Sigmoid colon (tissue), 7 donors: ENCODE measurements around the gene PRKACB. TPM values are rescaled to one million over a fixed set of nuclear protein-coding genes. Genes with fewer than 3 reads are reported as not detected.

Experiments used
- DNase-seq: peaks from one replicate; pipeline ENCODE4 v3.0.0-alpha.2; 2019
- H3K27ac ChIP-seq, 4 donors: fragments of 200-600 bp; sonication (generic); one replicate each; pipeline ENCODE4 v1.5.1; 2016 to 2019; ENCODE audit warnings: mild to moderate bottlenecking in 1 of 4
- H3K27me3 ChIP-seq, 3 donors: fragments of 200-600 bp; sonication (generic); one replicate each; pipeline ENCODE4 v1.5.1; 2019; ENCODE audit warnings: mild to moderate bottlenecking in 1 of 3
- H3K36me3 ChIP-seq, 4 donors: fragments of 200-600 bp; sonication (generic); one replicate each; pipeline ENCODE4 v1.5.1; 2016 to 2019
- H3K4me1 ChIP-seq, 4 donors: fragments of 200-600 bp; sonication (generic); one replicate each; pipeline ENCODE4 v1.5.1; 2017 to 2019
- H3K4me3 ChIP-seq, 4 donors: fragments of 200-600 bp; sonication (generic); one replicate each; pipeline ENCODE4 v1.5.1; 2017 to 2019; ENCODE audit warnings: mild to moderate bottlenecking in 2 of 4, moderate library complexity in 1 of 4
- H3K9me3 ChIP-seq, 4 donors: fragments of 200-600 bp in 3 of 4; sonication (generic) in 3 of 4; one replicate each; pipeline versions ENCODE4 v1.5.1 to v1.6.1; 2013 to 2019
- EP300 ChIP-seq, 4 donors: sonication (generic); formaldehyde crosslinking; IDR thresholded peaks; one replicate each; pipeline ENCODE4 v1.6.1; 2017; ENCODE audit warnings: antibody characterized with exemption in 4 of 4
- POLR2A ChIP-seq, 2 donors: fragments of 450-650 bp; IDR thresholded peaks; one replicate each; pipeline ENCODE4 v1.6.1; 2016; ENCODE audit warnings: antibody characterized with exemption in 2 of 2, mild to moderate bottlenecking in 2 of 2, moderate library complexity in 2 of 2
- POLR2AphosphoS5 ChIP-seq, 4 donors: sonication (generic); formaldehyde crosslinking; IDR thresholded peaks; one replicate each; pipeline ENCODE4 v1.6.1; 2017; ENCODE audit warnings: antibody characterized with exemption in 4 of 4
- WGBS, 2 donors: extraction: QIAGEN DNeasy Blood & Tissue Kit; methylation state at CpG; one replicate each; pipeline ENCODE4 v1.1.7; 2013; 5-methylcytosine and 5-hydroxymethylcytosine counted together
- intact Hi-C: fragments of 100-400 bp; cut with DNase I; formaldehyde crosslinking; loops from one replicate; pipeline ENCODE4 v1.15.1; 2023
- polyA plus RNA-seq, 3 donors: library from polyadenylated mRNA; stranded (reverse); fragments of 200-250 nt; gene quantifications; one replicate each; pipeline ENCODE4 v1.2.3, GENCODE V29; 2013
- total RNA-seq, 4 donors: library from RNA; depleted of rRNA; stranded (reverse); fragments of >200 nt; gene quantifications; one replicate each; pipeline ENCODE4 v1.1.0, GENCODE V29; 2016
- TF ChIP-seq, protein P1 (sequence below), 4 experiments: fragments of 450-650 bp in 3 of 4; fragments of 200-600 bp in 1 of 4; IDR thresholded peaks; one replicate each; pipeline ENCODE4 v1.5.1; 2016 to 2019; ENCODE audit warnings: antibody characterized with exemption in 4 of 4, mild to moderate bottlenecking in 3 of 4, moderate library complexity in 2 of 4
- donor health status: healthy with polysubstance abuse.
- donor health status: Bipolar disorder and iron deficiency.
- donor health status: healthy.

The PRKACB gene
- total and polyA plus RNA-seq, 7 donors: 35.5 to 67.9 (median 55.6) TPM

DNA sequence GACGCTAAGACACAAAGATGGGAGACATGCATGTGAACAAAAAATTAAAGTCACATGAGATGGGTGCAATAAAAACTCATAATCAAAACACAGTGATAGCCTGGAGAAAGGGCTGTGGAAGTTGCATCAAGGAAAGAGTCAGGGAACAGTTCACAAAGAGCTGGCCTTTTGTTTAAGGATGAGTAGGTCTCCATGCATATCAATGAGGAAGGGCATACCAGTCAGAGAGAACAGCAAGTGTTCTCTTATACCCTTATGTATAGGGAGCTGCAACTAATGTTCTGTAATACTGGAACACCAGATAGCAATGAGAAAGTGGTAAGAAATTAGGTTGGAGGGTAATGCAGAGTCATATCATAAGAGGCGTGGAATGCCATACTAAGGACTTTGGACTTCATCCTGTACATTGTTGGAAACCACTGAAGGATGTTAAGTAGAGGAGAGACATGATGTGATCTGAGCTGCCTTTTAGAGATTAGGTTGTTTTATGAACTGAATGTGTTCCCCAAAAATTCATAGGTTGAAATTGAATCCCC is 110.7 kb downstream of the PRKACB start:
- Histone ChIP-seq H3K27me3 (no peaks in the 10 kb centered on the region), H3K4me3 (no peak overlapping the region), H3K36me3 (no peaks in the 10 kb centered on the region), H3K9me3 (no peaks in the 10 kb centered on the region), H3K4me1 (peaks cover 0 to 11% (median 4%) of the 10 kb centered on the region in 4 donors), H3K27ac (no peak overlapping the region)
- DNase-seq: no peak
- TF ChIP-seq POLR2AphosphoS5 (IDR thresholded peaks at IDR 0.05) (no peak), POLR2A (IDR thresholded peaks at IDR 0.05) (no peak), EP300 (IDR thresholded peaks at IDR 0.05) (no peak)
- TF ChIP-seq, protein P1, sequence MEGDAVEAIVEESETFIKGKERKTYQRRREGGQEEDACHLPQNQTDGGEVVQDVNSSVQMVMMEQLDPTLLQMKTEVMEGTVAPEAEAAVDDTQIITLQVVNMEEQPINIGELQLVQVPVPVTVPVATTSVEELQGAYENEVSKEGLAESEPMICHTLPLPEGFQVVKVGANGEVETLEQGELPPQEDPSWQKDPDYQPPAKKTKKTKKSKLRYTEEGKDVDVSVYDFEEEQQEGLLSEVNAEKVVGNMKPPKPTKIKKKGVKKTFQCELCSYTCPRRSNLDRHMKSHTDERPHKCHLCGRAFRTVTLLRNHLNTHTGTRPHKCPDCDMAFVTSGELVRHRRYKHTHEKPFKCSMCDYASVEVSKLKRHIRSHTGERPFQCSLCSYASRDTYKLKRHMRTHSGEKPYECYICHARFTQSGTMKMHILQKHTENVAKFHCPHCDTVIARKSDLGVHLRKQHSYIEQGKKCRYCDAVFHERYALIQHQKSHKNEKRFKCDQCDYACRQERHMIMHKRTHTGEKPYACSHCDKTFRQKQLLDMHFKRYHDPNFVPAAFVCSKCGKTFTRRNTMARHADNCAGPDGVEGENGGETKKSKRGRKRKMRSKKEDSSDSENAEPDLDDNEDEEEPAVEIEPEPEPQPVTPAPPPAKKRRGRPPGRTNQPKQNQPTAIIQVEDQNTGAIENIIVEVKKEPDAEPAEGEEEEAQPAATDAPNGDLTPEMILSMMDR (IDR thresholded peaks at IDR 0.05): no peak
- 54 to 87% methylated on average over 2 of the region's 2 CpGs for WGBS, 2 donors
- intact Hi-C loops: no loop called here

DNA sequence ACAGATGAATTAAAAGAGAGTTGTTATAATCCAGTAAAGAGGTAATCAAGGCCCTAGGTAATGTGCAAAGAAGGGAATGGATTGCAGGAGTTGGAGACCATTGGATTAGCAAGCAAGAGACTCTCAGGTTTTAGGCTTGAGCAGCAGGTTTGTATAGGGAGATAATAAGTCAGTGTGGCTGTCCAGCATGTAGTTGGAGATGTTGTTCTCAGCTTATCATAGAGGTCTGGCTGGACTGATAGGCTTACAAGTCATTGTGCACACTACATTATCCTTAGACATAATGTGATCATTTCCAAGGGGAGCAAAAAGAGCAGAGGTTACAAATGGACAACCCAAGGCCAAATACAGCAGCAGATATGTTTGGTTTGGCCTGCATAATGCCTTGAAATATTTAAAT is 111.5 kb downstream of the PRKACB start:
- intact Hi-C loops: no loop called here
- no peaks in the 10 kb centered on the region for H3K36me3 ChIP-seq
- no peak for TF ChIP-seq POLR2A (IDR thresholded peaks at IDR 0.05)
- no peaks in the 10 kb centered on the region for H3K27me3 ChIP-seq
- H3K27ac ChIP-seq: no peak overlapping the region
- H3K4me3 ChIP-seq: no peak overlapping the region
- H3K9me3 ChIP-seq: no peaks in the 10 kb centered on the region
- no peak for DNase-seq
- peaks cover 0 to 11% (median 4%) of the 10 kb centered on the region in 4 donors for H3K4me1 ChIP-seq

DNA sequence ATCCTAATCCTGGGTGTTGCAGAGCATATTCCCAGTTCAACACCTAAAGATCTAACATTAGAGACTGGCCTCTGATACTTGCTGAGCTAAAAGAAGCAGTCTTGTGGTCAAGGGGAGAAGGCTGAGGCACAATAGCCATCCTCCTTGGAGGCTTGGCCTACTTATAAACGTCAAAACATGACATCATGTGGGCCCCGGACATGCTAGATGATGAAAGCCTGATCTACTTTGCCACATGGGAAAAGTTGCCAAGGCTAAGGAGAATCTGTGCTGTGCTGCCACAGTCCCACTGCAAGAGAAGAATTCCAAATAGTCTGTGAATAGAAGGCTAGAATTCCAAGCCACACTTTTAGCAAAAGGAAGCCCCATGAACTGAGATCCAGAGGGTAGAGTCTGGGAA is 113.5 kb downstream of the PRKACB start:
- no peak for TF ChIP-seq EP300 (IDR thresholded peaks at IDR 0.05)
- TF ChIP-seq POLR2A (IDR thresholded peaks at IDR 0.05): no peak
- TF ChIP-seq, protein P1 (IDR thresholded peaks at IDR 0.05): no peak
- TF ChIP-seq POLR2AphosphoS5 (IDR thresholded peaks at IDR 0.05): no peak
- DNase-seq: no peak
- H3K9me3 ChIP-seq: no peaks in the 10 kb centered on the region
- peak overlapping the region in 1 of 4 donors; percentile 4 for H3K27ac ChIP-seq
- H3K4me3 ChIP-seq: no peak overlapping the region
- peaks cover 0 to 11% (median 4%) of the 10 kb centered on the region in 4 donors for H3K4me1 ChIP-seq
- 80% methylated on average over 2 of the region's 2 CpGs for WGBS, 2 donors
- intact Hi-C loops: no loop called here
- no peaks in the 10 kb centered on the region for H3K36me3 ChIP-seq
- no peaks in the 10 kb centered on the region for H3K27me3 ChIP-seq

DNA sequence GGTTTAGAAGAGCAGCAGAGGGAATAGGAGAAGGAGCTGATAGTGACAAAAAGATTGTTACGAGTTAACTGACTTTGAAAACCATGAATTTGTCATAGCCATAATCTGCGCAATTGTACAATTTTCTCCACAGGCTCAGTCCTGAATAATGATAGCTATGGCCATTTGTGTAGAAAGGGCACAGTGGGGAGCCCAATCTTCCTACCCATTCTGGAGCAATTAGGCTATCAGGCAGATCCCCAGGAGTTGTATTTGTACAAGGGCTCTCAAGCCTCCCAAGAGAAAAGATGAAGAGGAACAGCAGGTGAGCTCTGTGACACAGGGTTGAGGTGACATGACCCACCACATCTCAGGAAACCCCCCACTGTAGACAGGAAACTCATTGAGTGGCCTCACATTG is 115.3 kb downstream of the PRKACB start:
- Histone ChIP-seq H3K36me3 (no peaks in the 10 kb centered on the region), H3K27ac (no peak overlapping the region), H3K9me3 (no peaks in the 10 kb centered on the region), H3K4me3 (no peak overlapping the region), H3K4me1 (peaks cover 0 to 2% (median under 1%) of the 10 kb centered on the region in 4 donors), H3K27me3 (no peaks in the 10 kb centered on the region)
- WGBS, 2 donors: 94 to 97% methylated on average over 2 of the region's 2 CpGs
- intact Hi-C loops: no loop called here
- TF ChIP-seq POLR2AphosphoS5 (IDR thresholded peaks at IDR 0.05): no peak
- TF ChIP-seq POLR2A (IDR thresholded peaks at IDR 0.05): no peak
- TF ChIP-seq, protein P1 (IDR thresholded peaks at IDR 0.05): no peak
- no peak for TF ChIP-seq EP300 (IDR thresholded peaks at IDR 0.05)
- no peak for DNase-seq

DNA sequence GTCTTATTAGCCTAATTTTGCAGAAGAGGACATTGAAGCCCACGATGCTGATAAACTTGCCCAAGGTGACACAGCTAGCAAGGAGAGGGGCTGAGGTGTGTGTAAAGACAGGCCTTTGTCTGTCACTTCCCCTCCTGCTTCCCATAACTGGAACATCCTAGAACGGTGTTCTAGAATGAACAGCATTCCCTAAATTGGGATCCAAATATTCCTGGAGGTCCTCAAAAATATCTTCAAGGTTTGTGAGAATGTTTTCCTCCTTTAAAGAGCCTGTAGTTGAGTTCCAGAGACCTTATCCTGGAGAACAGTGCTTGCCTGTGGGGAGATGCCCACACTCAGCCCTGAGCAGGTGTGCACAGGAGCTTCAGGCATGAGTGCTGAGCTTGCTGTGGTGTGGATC is 115.9 kb downstream of the PRKACB start:
- DNase-seq: no peak
- H3K4me3 ChIP-seq: no peak overlapping the region
- H3K9me3 ChIP-seq: no peaks in the 10 kb centered on the region
- intact Hi-C loops: no loop called here
- no peak overlapping the region for H3K27ac ChIP-seq
- no peaks in the 10 kb centered on the region for H3K36me3 ChIP-seq
- no peak for TF ChIP-seq EP300 (IDR thresholded peaks at IDR 0.05)
- TF ChIP-seq, protein P1 (IDR thresholded peaks at IDR 0.05): no peak
- no peak for TF ChIP-seq POLR2A (IDR thresholded peaks at IDR 0.05)
- TF ChIP-seq POLR2AphosphoS5 (IDR thresholded peaks at IDR 0.05): no peak
- whole genome bisulfite sequencing, 2 donors: 96% methylated on average over 2 of the region's 2 CpGs
- no peaks in the 10 kb centered on the region for H3K27me3 ChIP-seq
- H3K4me1 ChIP-seq: no peaks in the 10 kb centered on the region
